GM18505 (cell line): ENCODE data around the gene RFX4.
"Not testable (repeated sequence)": the region's sequence is repeated elsewhere in the genome, so short reads cannot be mapped to it uniquely, and the experiment has no call there.

ENCODE experiments used
- ATAC-seq: cut with Tn5 transposase; IDR thresholded peaks from one replicate; pipeline ENCODE4 v1.9.1; 2021; ENCODE audit not compliant: unreplicated experiment
- POLR2A ChIP-seq: IDR thresholded peaks from 4 replicates; pipeline ENCODE4 v1.6.1; 2011; ENCODE audit warnings: borderline replicate concordance; ENCODE audit not compliant: insufficient read depth, insufficient read length; ENCODE audit errors: extremely low read depth

RFX4 gene

DNA sequence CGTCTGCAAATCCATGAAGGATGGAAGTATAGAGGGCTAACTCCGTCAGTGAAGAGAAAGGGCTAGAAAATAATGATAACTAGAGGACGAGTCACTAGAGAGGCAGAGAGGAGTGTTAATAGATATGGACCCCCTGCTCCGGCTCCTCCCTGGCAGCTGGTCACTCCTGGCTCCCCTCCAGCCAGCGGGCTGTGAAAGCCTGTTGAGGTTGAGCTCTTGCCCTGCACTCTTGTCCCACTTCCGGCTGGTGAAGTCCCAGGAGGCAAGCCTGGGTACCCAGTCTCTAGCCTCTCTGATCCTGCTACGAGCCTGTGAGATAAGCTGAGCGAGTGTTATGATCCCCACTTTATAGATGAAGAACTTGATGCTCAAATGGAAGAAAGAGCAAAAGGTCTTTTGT is 90.3 kb downstream of the RFX4 start:
- TF ChIP-seq POLR2A: no peak
- ATAC-seq: no peak

DNA sequence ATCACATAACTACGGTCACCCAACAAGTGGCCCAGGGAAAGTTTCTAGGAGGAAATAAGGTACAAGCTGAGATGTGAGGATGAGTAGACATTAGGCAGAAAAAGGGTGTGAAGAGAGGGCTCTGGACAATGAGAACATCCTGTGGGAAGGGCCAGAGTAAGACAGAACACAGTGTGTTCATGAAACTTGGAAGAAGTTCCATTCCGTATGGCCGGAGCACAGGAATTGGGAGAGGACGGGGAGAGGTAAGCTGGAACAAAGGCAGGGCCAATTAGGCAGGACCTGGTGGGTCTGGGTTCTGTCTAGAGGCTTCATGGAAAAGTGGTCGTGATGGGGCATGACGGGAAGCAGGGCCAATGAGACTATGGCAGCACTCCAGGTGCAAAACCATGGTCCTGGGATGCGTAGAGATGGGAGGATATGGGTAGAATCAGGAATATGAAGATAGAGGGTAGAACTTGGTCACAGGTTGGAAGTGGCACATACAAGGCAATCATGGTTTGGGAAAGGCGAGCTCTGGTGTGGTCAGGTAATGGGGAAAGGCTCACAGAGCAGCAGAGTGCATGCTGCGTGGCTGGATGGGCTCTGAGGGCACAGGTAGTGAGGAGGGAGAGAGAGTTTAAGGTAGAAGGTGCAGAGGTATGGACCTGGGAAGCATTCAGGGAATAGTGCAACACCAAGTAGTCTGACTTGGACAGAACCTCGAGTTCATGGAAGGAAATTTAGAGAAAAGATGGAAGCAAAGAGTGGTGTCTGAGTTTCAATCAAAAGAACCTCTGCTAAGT is 93.0 kb downstream of the RFX4 start:
- TF ChIP-seq POLR2A: no peak
- ATAC-seq: no peak

DNA sequence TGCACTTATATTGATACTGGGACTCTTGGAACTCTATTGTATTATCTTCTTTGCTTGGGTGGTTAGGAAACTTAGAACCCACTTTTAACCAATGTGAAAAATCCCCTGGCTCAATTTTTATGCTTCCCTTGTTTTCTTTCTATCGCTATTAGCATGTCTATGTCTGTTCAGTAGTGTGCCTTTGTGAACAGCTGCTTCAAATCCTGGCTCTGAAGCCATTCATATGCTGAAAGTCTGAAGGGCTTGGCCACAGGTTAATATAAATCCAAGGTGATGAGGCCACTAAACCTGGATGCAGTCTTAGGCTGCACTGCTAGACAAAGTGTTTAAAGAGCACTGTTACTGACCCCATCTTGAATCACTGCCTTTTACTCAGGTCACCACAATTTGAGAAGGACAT is 96.8 kb downstream of the RFX4 start:
- TF ChIP-seq POLR2A: no peak
- no peak for ATAC-seq

DNA sequence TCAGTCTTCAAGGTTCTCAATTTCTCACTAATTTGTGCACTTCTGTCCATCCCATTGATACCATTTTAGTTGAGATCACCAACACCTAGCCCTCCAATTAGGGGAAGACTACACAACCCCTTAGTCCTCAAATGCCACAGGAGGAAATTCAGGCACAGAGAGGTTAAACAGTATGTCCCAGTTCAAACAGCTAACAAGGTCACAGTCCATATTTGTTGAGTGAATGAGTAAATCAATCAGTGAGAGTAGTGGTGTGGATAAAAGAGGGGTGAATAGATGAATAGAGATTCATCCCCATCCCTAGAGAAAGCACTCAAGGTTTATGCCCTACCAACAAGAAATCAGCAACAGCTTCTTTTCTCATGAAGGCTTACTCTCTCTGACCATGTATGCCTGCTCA is 97.5 kb downstream of the RFX4 start:
- TF ChIP-seq POLR2A: no peak
- no peak for ATAC-seq

DNA sequence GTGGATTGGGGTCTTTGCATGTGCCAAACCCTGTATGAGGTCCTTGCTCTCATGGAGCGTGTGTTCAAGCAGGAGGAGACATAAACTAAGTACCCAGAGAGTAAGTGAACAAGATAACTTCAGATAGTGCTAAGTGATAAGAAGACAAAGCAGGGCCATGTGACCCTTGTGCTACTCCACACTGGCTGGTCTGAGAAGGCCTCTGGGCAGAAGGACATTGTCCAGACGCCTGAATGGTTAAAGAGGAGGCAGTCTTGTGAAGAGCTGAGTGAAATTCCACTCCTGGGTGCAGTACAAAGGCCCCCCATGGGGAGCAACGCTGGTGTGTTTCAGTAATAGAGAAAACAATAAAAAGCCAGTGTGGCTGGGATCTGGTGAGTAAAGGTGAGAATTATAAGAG is 98.4 kb downstream of the RFX4 start:
- no peak for TF ChIP-seq POLR2A

DNA sequence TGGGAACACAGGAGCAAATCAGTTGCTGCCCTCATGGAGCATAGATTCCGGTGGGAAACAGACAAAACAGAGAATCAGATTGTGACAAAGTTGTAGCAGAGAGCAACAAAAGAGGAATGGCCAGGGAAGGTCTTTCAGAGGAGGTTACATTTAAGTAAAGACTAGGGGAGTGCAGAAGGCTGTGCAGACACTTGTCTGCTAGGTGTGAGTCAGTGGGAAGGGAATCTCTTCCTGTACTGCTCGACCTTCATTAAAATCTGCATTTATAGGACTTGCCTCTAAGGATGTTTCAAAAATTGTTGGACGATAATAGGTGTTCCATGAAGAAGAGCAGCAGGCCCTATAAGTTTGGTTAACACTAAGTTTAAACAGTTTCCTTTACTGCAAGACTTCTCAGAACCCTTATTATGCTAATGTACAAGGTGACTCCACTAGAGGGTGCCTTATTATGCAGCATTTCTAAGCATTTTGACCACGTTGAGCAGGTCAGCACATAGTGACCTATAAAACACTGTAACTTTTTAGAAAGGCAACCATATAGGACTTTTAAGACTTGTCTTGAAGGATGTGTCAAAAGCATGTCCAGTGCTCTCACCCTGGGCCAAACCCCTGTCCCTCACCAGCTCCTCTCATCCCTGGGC is 99.9 kb downstream of the RFX4 start:
- ATAC-seq: no peak
- TF ChIP-seq POLR2A: no peak

More for the DNA sequence above, 98.4 kb downstream of the RFX4 start:
- ATAC-seq: no peak

DNA sequence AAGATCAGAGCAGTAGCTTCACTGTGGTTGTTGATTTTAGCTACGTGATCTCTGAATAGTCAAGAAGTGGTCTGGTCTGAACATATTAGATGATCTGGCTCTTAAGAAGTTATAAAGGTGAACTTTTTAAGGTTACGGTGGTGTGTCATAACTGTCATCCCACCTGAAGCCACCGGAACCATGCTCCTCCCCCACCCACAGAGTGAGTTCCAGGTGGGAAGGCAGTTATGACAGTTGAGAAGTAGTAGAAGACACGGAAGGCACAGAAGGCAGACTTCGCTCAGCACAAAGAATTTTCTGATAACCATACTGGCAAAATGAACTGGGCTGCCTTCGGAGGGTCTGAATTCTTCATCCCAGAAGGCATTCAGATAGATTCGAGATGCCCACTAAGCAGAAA is 101.7 kb downstream of the RFX4 start:
- TF ChIP-seq POLR2A: no peak
- ATAC-seq: no peak

DNA sequence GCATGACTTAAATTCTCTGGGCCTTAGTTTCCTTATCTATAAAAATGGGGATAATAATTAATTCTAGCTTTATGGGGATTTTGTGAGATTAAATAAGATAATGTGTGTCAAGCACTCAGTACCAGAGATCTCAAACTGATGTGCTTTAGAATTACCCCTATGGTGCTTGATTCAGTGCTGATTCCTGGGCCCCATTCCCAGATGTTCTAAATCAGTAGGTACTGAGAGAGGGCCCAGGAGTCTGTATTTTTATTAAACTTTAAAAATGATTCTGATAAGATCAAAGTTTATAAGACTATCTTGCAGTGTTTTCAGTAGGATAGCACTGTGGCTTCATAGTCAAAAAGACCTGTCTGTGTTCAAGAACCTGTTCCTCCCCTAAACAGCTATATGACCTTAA is 102.6 kb downstream of the RFX4 start:
- no peak for ATAC-seq
- no peak for TF ChIP-seq POLR2A

DNA sequence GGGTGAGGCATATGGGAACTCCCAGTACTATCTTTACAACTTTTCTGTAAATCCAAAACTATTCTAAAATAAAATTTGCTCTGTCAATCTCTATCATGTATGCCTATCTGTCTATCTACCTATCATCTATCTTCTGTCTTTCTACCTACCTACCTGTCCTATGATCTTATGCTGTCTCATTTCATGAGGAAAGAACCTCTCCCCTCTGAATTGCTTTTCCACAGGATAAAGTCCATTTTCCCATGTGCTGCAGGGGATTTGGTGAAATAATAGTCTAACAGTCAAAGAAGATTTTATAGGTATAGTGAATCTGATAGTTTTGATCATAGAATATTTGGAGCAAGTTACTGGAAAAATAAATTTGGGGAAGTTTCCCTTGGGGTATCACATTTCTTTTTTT is 104.9 kb downstream of the RFX4 start:
- no peak for ATAC-seq
- TF ChIP-seq POLR2A: no peak

DNA sequence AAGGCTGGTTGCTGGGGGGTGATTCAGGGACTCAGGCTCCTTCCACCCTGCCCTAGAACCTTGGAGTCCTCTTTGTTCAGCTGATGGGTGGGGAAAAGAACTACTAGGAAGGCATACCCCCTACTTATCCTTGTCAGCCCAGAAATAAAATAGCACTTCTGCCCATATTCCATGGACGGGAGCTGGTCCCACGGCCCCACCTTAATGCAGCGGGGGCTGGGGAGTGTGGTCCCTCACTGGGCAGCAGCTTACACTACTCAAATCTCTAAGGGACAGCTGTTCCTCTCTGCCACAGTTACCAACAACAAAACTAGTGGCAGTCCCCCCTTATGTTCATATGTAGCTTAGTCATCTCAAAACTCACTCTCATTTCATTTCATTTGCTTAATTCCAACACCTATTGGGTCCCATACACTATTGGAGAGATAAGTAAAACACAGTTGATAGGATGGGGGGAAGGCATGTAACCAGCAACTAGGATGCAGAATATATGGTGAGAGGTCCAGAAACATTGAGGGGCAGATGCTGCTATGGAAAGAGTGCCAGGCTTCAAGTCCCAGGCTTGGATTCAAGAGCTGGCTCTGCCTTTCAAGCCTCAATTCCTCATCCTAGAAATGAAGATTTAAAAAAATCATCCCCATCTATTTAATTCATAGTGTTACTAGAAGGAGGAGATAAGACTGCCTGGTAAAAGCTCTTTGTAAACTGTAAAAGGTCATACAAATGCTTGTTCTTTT is 107.9 kb downstream of the RFX4 start:
- no peak for ATAC-seq
- TF ChIP-seq POLR2A: no peak

DNA sequence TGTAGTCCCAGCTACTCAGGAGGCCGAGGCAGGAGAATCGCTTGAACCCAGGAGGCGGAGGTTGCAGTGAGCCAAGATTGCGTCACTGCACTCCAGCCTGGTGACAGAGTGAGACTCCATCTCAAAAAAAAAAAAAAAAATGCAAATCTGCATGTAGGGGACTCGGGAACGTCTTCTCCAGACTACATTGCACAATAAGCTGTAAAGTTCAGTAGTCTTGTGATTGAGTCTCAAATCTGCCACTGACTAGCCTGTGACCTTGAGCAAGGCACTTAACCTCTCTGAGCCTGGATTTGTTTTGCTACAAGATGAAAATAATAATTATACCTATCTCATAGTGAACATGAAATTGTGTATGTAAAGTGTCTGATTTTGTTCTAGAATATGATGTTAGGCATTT is 109.2 kb downstream of the RFX4 start:
- not testable (repeated sequence) for ATAC-seq

DNA sequence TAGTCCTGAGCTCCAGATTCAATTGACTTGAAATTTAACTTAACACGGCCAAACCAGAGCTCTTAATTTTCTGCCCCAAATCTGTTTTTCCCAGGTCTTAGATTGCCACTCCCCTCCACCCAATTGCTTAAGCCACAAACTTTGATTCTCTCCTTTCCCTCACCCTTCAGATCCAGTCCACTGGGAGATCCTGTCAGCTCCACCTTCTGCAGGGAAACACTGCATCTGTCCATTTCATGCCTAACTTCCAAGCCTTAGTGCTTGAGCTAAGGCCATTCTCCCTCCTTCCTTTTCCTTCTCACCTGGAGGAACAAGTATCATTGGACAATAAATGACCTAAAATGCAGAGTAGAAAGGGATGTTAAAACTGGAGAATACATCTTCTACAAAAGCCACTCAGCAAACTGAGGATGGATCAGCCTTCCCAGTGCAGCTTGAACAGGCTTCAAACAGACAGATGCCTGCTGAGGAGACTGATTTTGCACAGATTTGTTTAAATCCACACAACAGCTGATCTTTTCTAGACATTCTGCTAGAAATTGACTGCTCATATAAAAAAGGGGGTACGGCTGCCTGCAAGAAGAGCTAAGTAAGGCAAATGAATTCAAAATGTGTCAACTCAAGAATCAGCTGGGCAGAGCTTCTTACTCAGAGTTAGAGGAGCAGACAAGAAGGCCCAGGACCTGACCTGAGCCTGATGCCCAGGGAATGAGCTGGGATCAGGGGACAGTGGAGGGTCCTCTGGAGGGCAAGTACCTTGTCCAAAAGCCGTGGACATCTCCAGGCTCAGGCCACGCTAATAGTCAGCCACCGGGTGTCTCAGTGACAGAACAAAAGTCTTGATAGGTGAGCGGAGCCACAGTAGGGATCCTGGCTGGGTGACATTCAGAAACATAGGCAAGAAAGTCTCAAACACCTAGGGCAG is 110.4 kb downstream of the RFX4 start:
- ATAC-seq: no peak
- TF ChIP-seq POLR2A: no peak

DNA sequence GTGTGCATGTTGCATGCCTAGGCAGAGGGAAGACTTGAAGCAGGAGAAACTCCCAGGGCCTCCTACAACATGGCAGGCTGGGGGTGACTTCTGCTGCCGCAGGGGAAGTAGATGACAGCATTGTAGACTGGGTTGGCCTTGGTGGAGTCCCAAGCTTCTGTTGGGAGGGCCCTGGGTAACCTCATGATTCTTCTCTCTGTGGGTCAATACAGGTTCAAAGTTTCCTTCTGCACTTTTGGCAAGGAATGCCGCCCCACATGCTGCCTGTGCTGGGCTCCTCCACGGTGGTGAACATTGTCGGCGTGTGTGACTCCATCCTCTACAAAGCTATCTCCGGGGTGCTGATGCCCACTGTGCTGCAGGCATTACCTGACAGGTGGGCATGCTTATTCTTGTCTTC is 113.3 kb downstream of the RFX4 start:
- no peak for ATAC-seq
- TF ChIP-seq POLR2A: no peak

DNA sequence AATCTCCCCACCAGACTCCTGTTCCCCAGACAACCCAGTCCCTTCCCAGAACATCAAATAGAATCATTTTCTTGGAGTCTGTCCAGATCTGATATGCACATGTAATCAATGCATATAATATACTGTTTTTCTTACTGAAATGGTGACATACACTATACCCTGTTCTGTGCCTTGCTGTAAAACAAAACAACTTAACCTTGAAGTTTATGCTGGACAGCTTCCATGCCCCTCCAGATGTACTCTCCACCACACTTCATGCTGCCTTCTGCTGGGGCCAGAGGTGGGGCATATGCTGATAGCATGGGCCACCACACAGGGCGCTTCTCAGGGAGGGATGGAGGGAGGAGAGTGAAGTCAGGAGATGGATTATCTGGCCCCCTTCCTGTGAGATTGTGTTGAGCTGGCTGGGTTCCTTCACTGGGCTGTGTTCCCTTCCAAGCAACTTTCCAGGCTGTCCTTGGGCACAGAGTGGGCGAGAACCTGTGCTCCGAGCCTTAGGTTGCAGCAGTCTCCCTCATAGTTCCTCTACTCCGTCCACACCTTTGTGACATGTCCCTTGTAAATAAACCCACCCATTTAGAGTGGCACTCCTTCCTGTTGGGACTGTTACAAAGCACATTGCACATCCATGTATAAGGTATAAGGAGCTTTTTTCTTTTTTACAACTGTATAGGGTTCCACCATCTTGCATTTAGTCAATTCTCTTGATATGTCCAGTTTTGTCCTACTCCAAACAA is 114.0 kb downstream of the RFX4 start:
- ATAC-seq: no peak
- no peak for TF ChIP-seq POLR2A
